GM12878 (cell line): ENCODE data around the gene PANX2. TPM values are rescaled to one million over a fixed set of nuclear protein-coding genes. Genes with fewer than 3 reads are reported as not detected.
A peak's percentile ranks its signal among the peaks of the same experiment; 100 is the strongest.

Experiments
- ATF7 ChIP-seq: fragments of 450-650 bp; IDR thresholded peaks from 2 replicates; pipeline ENCODE4 v1.6.1; 2016; ENCODE audit warnings: low read depth, mild to moderate bottlenecking
- CBFB ChIP-seq: IDR thresholded peaks from 2 replicates; pipeline ENCODE4 v1.6.1; 2016; ENCODE audit warnings: antibody characterized with exemption, low read depth
- DPF2 ChIP-seq: fragments of 450-650 bp; IDR thresholded peaks from 2 replicates; pipeline ENCODE4 v1.6.1; 2017; ENCODE audit warnings: mild to moderate bottlenecking
- E2F8 ChIP-seq: fragments of 450-650 bp; IDR thresholded peaks from 2 replicates; pipeline ENCODE4 v1.6.1; 2018; ENCODE audit warnings: mild to moderate bottlenecking, low read depth, moderate library complexity; ENCODE audit not compliant: partially characterized antibody
- KLF5 ChIP-seq: fragments of 450-650 bp; IDR thresholded peaks from 2 replicates; pipeline ENCODE4 v1.6.1; 2014; ENCODE audit warnings: mild to moderate bottlenecking; ENCODE audit not compliant: partially characterized antibody
- MEF2B ChIP-seq: fragments of 450-650 bp; IDR thresholded peaks from 2 replicates; pipeline ENCODE4 v1.6.1; 2018; ENCODE audit warnings: mild to moderate bottlenecking, moderate library complexity; ENCODE audit not compliant: partially characterized antibody, poor library complexity, severe bottlenecking
- MXI1 ChIP-seq: fragments of 150-350 bp; IDR thresholded peaks from 2 replicates; pipeline ENCODE4 v1.6.1; 2011; ENCODE audit warnings: low read depth, mild to moderate bottlenecking, inconsistent platforms, low read length, improper control_type of control experiment
- PAX8 ChIP-seq: fragments of 450-650 bp; IDR thresholded peaks from 2 replicates; pipeline ENCODE4 v1.6.1; 2017; ENCODE audit warnings: mild to moderate bottlenecking, moderate library complexity
- POLR2A ChIP-seq: IDR thresholded peaks from 2 replicates; pipeline ENCODE4 v1.6.1; 2011; ENCODE audit warnings: low read depth, mild to moderate bottlenecking, low read length
- POLR2AphosphoS5 ChIP-seq: IDR thresholded peaks from 2 replicates; pipeline ENCODE4 v1.6.1; 2011; ENCODE audit warnings: mild to moderate bottlenecking, low read length, inconsistent platforms
- RFX5 ChIP-seq: IDR thresholded peaks from 2 replicates; pipeline ENCODE4 v1.6.1; 2011; ENCODE audit warnings: low read depth, low read length, improper control_type of control experiment
- SIN3A ChIP-seq: IDR thresholded peaks from 2 replicates; pipeline ENCODE4 v1.6.1; 2012; ENCODE audit warnings: low read depth, low read length, improper control_type of control experiment
- SMAD5 ChIP-seq: IDR thresholded peaks from 2 replicates; pipeline ENCODE4 v1.6.1; 2016; ENCODE audit warnings: antibody characterized with exemption, low read depth
- WRNIP1 ChIP-seq: IDR thresholded peaks from 2 replicates; pipeline ENCODE4 v1.6.1; 2011; ENCODE audit warnings: low read depth, low read length, improper control_type of control experiment, borderline replicate concordance
- ZBED1 ChIP-seq: IDR thresholded peaks from 2 replicates; pipeline ENCODE4 v1.6.1; 2016; ENCODE audit warnings: borderline replicate concordance
- ZBTB40 ChIP-seq: fragments of 450-650 bp; IDR thresholded peaks from 2 replicates; pipeline ENCODE4 v1.6.1; 2016; ENCODE audit warnings: mild to moderate bottlenecking, moderate library complexity, borderline replicate concordance
- polyA plus RNA-seq, 11 experiments: library from polyadenylated mRNA; depleted of rRNA in 4 of 11; unstranded in 6 of 11; stranded (reverse) in 5 of 11; fragments of >200 nt; fragmentation: Nextera tagmentation in 4 of 11; fragmentation: Illumina TruSeq in 1 of 11; extraction: Ambion mirVana in 4 of 11; extraction: Trizol in 1 of 11; gene quantifications; 1 replicate in 1 of 11; 2 replicates in 10 of 11; pipeline versions ENCODE4 v1.2.1 to v1.2.3, GENCODE V29; 2011 to 2016; ENCODE audit warnings: inconsistent platforms in 2 of 11, missing spikeins in 2 of 11, low read depth in 1 of 11
- total RNA-seq, 4 experiments: library from RNA; depleted of rRNA in 3 of 4; stranded (reverse); fragments of >200 nt in 3 of 4; fragmentation: Illumina TruSeq in 1 of 4; extraction: Trizol in 1 of 4; gene quantifications; 2 replicates each; pipeline versions ENCODE4 v1.2.1 to v1.2.3, GENCODE V29; 2013 to 2021
- TF ChIP-seq, protein P1 (sequence below): IDR thresholded peaks from 2 replicates; pipeline ENCODE4 v1.6.1; 2012; ENCODE audit warnings: low read depth, low read length, improper control_type of control experiment
- TF ChIP-seq, protein P2 (sequence below): fragments of 450-650 bp; conservative IDR thresholded peaks from 2 replicates; pipeline ENCODE4 v1.6.1; 2017; ENCODE audit warnings: mild to moderate bottlenecking, moderate library complexity
- TF ChIP-seq, protein P3 (sequence below): IDR thresholded peaks from 2 replicates; pipeline ENCODE4 v1.6.1; 2011; ENCODE audit warnings: low read depth, mild to moderate bottlenecking, low read length, moderate library complexity, borderline replicate concordance; ENCODE audit errors: extremely low read depth

Gene PANX2
- total and polyA plus RNA-seq, 10 of the 15 experiments (the other 5 are each of a cell fraction or from before 2014, with no cell fraction given) = 0.04 to 0.44 (median 0.17) TPM; not detected in 5

- TF ChIP-seq ZBTB40 (no peak), SIN3A (no peak), KLF5 (no peak), MXI1 (no peak), SMAD5 (no peak), POLR2AphosphoS5 (no peak), POLR2A (peak; percentile 78), ZBED1 (no peak), ATF7 (no peak), PAX8 (no peak), MEF2B (no peak), DPF2 (peak; percentile 57; the same call in 1 of the 2 replicates), WRNIP1 (no peak), CBFB (no peak), E2F8 (no peak), RFX5 (no peak)
- TF ChIP-seq, protein P1, sequence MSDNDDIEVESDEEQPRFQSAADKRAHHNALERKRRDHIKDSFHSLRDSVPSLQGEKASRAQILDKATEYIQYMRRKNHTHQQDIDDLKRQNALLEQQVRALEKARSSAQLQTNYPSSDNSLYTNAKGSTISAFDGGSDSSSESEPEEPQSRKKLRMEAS = no peak
- TF ChIP-seq, protein P2, sequence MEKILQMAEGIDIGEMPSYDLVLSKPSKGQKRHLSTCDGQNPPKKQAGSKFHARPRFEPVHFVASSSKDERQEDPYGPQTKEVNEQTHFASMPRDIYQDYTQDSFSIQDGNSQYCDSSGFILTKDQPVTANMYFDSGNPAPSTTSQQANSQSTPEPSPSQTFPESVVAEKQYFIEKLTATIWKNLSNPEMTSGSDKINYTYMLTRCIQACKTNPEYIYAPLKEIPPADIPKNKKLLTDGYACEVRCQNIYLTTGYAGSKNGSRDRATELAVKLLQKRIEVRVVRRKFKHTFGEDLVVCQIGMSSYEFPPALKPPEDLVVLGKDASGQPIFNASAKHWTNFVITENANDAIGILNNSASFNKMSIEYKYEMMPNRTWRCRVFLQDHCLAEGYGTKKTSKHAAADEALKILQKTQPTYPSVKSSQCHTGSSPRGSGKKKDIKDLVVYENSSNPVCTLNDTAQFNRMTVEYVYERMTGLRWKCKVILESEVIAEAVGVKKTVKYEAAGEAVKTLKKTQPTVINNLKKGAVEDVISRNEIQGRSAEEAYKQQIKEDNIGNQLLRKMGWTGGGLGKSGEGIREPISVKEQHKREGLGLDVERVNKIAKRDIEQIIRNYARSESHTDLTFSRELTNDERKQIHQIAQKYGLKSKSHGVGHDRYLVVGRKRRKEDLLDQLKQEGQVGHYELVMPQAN = 0 out of 2 replicates have a peak, but pooled peaks have one; percentile 38
- TF ChIP-seq, protein P3, sequence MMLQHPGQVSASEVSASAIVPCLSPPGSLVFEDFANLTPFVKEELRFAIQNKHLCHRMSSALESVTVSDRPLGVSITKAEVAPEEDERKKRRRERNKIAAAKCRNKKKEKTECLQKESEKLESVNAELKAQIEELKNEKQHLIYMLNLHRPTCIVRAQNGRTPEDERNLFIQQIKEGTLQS = no peak
Observed at GRCh38 chr22:50185375-50186087, 15.0 kb downstream of the PANX2 start, which contains the start of gene TRABD (continued).
